HEK293 (cell line): ENCODE results near the gene ENGASE.

Source experiments
- CTCF ChIA-PET: fragments of 350-600 bp; formaldehyde crosslinking; extraction: SDS; loops from one replicate; lab custom pipeline; 2021; ENCODE audit warnings: antibody characterized with exemption; lab: Yijun Ruan, JAX
- POLR2A ChIA-PET: fragments of 300-600 bp; formaldehyde crosslinking; extraction: SDS; loops from one replicate; lab custom pipeline; 2020; ENCODE audit warnings: antibody characterized with exemption, inconsistent platforms; lab: Yijun Ruan, JAX
- H3K27ac ChIP-seq: fragments of 200-500 bp; sonication (Bioruptor generic); 2 replicates; pipeline ENCODE4 v1.5.1; 2014; ENCODE audit warnings: low read depth, low read length, control low read depth, inconsistent platforms; ENCODE audit errors: extremely low read depth
- H3K36me3 ChIP-seq, 2 experiments: fragments of 200-500 bp in 1 of 2; sonication (Bioruptor generic) in 1 of 2; 1 replicate in 1 of 2; 2 replicates in 1 of 2; pipeline ENCODE4 v1.5.1; 2014 to 2017; ENCODE audit warnings: inconsistent platforms in 2 of 2, low read length in 2 of 2; ENCODE audit not compliant: control insufficient read depth in 2 of 2, insufficient read depth in 1 of 2
- H3K4me1 ChIP-seq: fragments of 200-500 bp; sonication (Bioruptor generic); 2 replicates; pipeline ENCODE4 v1.5.1; 2014; ENCODE audit warnings: mild to moderate bottlenecking, low read length, inconsistent platforms; ENCODE audit not compliant: control insufficient read depth, insufficient read depth
- H3K4me3 ChIP-seq: 2 replicates; pipeline ENCODE4 v1.5.1; 2011; ENCODE audit warnings: low read depth, mild to moderate bottlenecking, control low read depth, low read length, moderate library complexity
- H3K9me3 ChIP-seq: fragments of 200-500 bp; sonication (Bioruptor generic); 2 replicates; pipeline ENCODE4 v1.5.1; 2014; ENCODE audit warnings: low read depth, low read length, inconsistent platforms; ENCODE audit not compliant: control insufficient read depth, insufficient read depth
- KLF9 ChIP-seq: fragments of 450-650 bp; formaldehyde crosslinking; IDR thresholded peaks from 2 replicates; pipeline ENCODE4 v1.5.1; 2016; ENCODE audit warnings: missing biosample characterization, missing genetic modification characterization, low read depth
- RBAK ChIP-seq: fragments of 450-650 bp; formaldehyde crosslinking; IDR thresholded peaks from 2 replicates; pipeline ENCODE4 v1.5.1; 2016; ENCODE audit warnings: missing biosample characterization, missing genetic modification characterization
- ZBTB6 ChIP-seq: fragments of 450-650 bp; formaldehyde crosslinking; IDR thresholded peaks from 2 replicates; pipeline ENCODE4 v1.5.1; 2017; ENCODE audit warnings: missing biosample characterization, missing genetic modification characterization
- ZEB2 ChIP-seq: fragments of 450-650 bp; formaldehyde crosslinking; IDR thresholded peaks from 2 replicates; pipeline ENCODE4 v1.5.1; 2016; ENCODE audit warnings: missing biosample characterization, missing genetic modification characterization
- ZNF16 ChIP-seq: fragments of 450-650 bp; formaldehyde crosslinking; IDR thresholded peaks from 2 replicates; pipeline ENCODE4 v1.5.1; 2016; ENCODE audit warnings: low read depth, missing biosample characterization, missing genetic modification characterization
- ZNF174 ChIP-seq: fragments of 450-650 bp; formaldehyde crosslinking; IDR thresholded peaks from 2 replicates; pipeline ENCODE4 v1.5.0; 2017; ENCODE audit warnings: missing biosample characterization, mild to moderate bottlenecking, missing genetic modification characterization
- ZNF214 ChIP-seq: fragments of 450-650 bp; formaldehyde crosslinking; IDR thresholded peaks from 2 replicates; pipeline ENCODE4 v1.5.1; 2017; ENCODE audit warnings: missing biosample characterization, mild to moderate bottlenecking, missing genetic modification characterization, borderline replicate concordance
- ZNF239 ChIP-seq: fragments of 450-650 bp; formaldehyde crosslinking; IDR thresholded peaks from 2 replicates; pipeline ENCODE4 v1.5.1; 2016; ENCODE audit warnings: missing biosample characterization, missing genetic modification characterization
- ZNF266 ChIP-seq: fragments of 450-650 bp; formaldehyde crosslinking; IDR thresholded peaks from 2 replicates; pipeline ENCODE4 v1.5.1; 2016; ENCODE audit warnings: missing biosample characterization, missing genetic modification characterization, low read depth
- ZNF362 ChIP-seq: fragments of 450-650 bp; formaldehyde crosslinking; IDR thresholded peaks from 2 replicates; pipeline ENCODE4 v1.5.1; 2016; ENCODE audit warnings: missing biosample characterization, missing genetic modification characterization
- ZNF488 ChIP-seq: fragments of 450-650 bp; formaldehyde crosslinking; IDR thresholded peaks from 2 replicates; pipeline ENCODE4 v1.5.1; 2016; ENCODE audit warnings: missing biosample characterization, missing genetic modification characterization
- ZNF501 ChIP-seq: fragments of 450-650 bp; formaldehyde crosslinking; IDR thresholded peaks from 2 replicates; pipeline ENCODE4 v1.5.1; 2016; ENCODE audit warnings: missing biosample characterization, missing genetic modification characterization
- ZNF626 ChIP-seq: fragments of 450-650 bp; sonication (Bioruptor Pico); formaldehyde crosslinking; IDR thresholded peaks from 2 replicates; pipeline ENCODE4 v1.5.1; 2018; ENCODE audit warnings: missing biosample characterization, missing genetic modification characterization, inconsistent platforms
- ZNF654 ChIP-seq: fragments of 450-650 bp; formaldehyde crosslinking; IDR thresholded peaks from 2 replicates; pipeline ENCODE4 v1.5.1; 2016; ENCODE audit warnings: low read depth, missing biosample characterization, missing genetic modification characterization
- ZNF664 ChIP-seq: fragments of 450-650 bp; formaldehyde crosslinking; IDR thresholded peaks from 2 replicates; pipeline ENCODE4 v1.5.1; 2016; ENCODE audit warnings: missing biosample characterization, missing genetic modification characterization
- ZNF704 ChIP-seq: fragments of 450-650 bp; formaldehyde crosslinking; IDR thresholded peaks from 2 replicates; pipeline ENCODE4 v1.5.1; 2016; ENCODE audit warnings: missing biosample characterization, missing genetic modification characterization
- ZNF776 ChIP-seq: fragments of 450-650 bp; formaldehyde crosslinking; IDR thresholded peaks from 2 replicates; pipeline ENCODE4 v1.5.0; 2017; ENCODE audit warnings: missing biosample characterization, missing genetic modification characterization, borderline replicate concordance
- ZNF777 ChIP-seq: fragments of 450-650 bp; formaldehyde crosslinking; IDR thresholded peaks from 2 replicates; pipeline ENCODE4 v1.5.1; 2017; ENCODE audit warnings: missing biosample characterization, missing genetic modification characterization, borderline replicate concordance
- ZNF830 ChIP-seq: fragments of 450-650 bp; IDR thresholded peaks from 2 replicates; pipeline ENCODE4 v1.5.0; 2018; ENCODE audit warnings: missing biosample characterization, missing genetic modification characterization, low read depth, mild to moderate bottlenecking, moderate library complexity
- ZSCAN4 ChIP-seq: fragments of 450-650 bp; formaldehyde crosslinking; IDR thresholded peaks from 2 replicates; pipeline ENCODE4 v1.5.1; 2017; ENCODE audit warnings: missing biosample characterization, missing genetic modification characterization

ENGASE gene

GRCh38 chr17:79064026-79064425, 10.6 kb upstream of the ENGASE start:
- CTCF ChIA-PET: interaction anchor here (0.7 to 6.7 kb wide), 10 partner anchors 10 to 332 kb away, joined by 3 to 94 read pairs (median 20); partner anchors contain the start of gene ENGASE
- POLR2A ChIA-PET: no interaction called here

GRCh38 chr17:79065105-79065670, 9.4 kb upstream of the ENGASE start:
- Histone ChIP-seq H3K4me3 (no peak overlapping the region), H3K36me3 (no peaks in the 10 kb centered on the region), H3K4me1 (no peaks in the 10 kb centered on the region), H3K9me3 (no peaks in the 10 kb centered on the region), H3K27ac (no peak overlapping the region)
- ChIA-PET POLR2A (no interaction called here), CTCF (interaction anchor here (0.5 to 6.7 kb wide), 26 partner anchors 9 to 688 kb away, joined by 3 to 94 read pairs (median 4); partner anchors contain the start of gene ENGASE)
- TF ChIP-seq ZNF664 (tag by site-specific recombination) (0 out of 2 replicates have a peak, but pooled peaks have one; percentile 29), ZNF488 (tag by site-specific recombination) (no peak), ZNF654 (tag by site-specific recombination) (peak; percentile 79)

More at GRCh38 chr17:79064026-79064425, 10.6 kb upstream of the ENGASE start:
- no peak overlapping the region for H3K27ac ChIP-seq
- H3K4me3 ChIP-seq: no peak overlapping the region
- TF ChIP-seq ZNF214 (tag by site-specific recombination) (no peak), ZNF501 (no peak), ZNF776 (tag by site-specific recombination) (no peak), KLF9 (tag by site-specific recombination) (no peak), RBAK (tag by site-specific recombination) (no peak)
- TF ChIP-seq, all 188 proteins: peak for 0
- Histone ChIP-seq H3K9me3 (no peaks in the 10 kb centered on the region), H3K4me1 (no peaks in the 10 kb centered on the region), H3K36me3 (no peaks in the 10 kb centered on the region)

- Histone ChIP-seq H3K4me1 (no peaks in the 10 kb centered on the region), H3K36me3 (no peaks in the 10 kb centered on the region), H3K9me3 (no peaks in the 10 kb centered on the region), H3K4me3 (no peak overlapping the region), H3K27ac (no peak overlapping the region)
- ChIA-PET CTCF (interaction anchor here (0.6 to 2.4 kb wide), 14 partner anchors 15 to 596 kb away, joined by 3 to 17 read pairs (median 5); no protein-coding TSS in a partner anchor), POLR2A (interaction anchor here (0.5 kb wide), 1 partner anchor 284 kb away, joined by 5 read pairs; no protein-coding TSS in a partner anchor)
- TF ChIP-seq ZNF704 (tag by site-specific recombination) (no peak), ZNF16 (tag by site-specific recombination) (no peak), ZSCAN4 (tag by site-specific recombination) (peak; percentile 59; the same call in 1 of the 2 replicates)
These were observed 7.7 kb upstream of the ENGASE start for GRCh38 chr17:79066963-79067362.

GRCh38 chr17:79070266-79070880, 4.3 kb upstream of the ENGASE start:
- Histone ChIP-seq H3K27ac (no peak overlapping the region), H3K4me1 (peaks cover 4% of the 10 kb centered on the region; the same call in 1 of the 2 replicates), H3K4me3 (no peak overlapping the region), H3K9me3 (no peaks in the 10 kb centered on the region), H3K36me3 (no peaks in the 10 kb centered on the region)
- ChIA-PET POLR2A (interaction anchor here (0.7 kb wide), 1 partner anchor 30 kb away, joined by 8 read pairs; no protein-coding TSS in a partner anchor), CTCF (interaction anchor here (0.8 to 1.0 kb wide), 6 partner anchors 14 to 324 kb away, joined by 3 to 5 read pairs (median 4); no protein-coding TSS in a partner anchor)
- TF ChIP-seq ZBTB6 (tag by site-specific recombination) (no peak), ZNF626 (tag by site-specific recombination) (no peak), ZNF777 (tag by site-specific recombination) (no peak), ZEB2 (tag by site-specific recombination) (no peak), ZNF830 (tag by site-specific recombination) (no peak), ZNF239 (tag by site-specific recombination) (no peak), ZNF776 (tag by site-specific recombination) (no peak), ZNF266 (tag by site-specific recombination) (no peak), ZNF362 (tag by site-specific recombination) (no peak), ZNF174 (tag by site-specific recombination) (no peak)
